NCI-H446 (cell line): ENCODE data around the gene REEP5.

Experiments used
- DNase-seq, 2 experiments: peaks; one replicate each; lab custom pipeline; 2025; lab: John Stamatoyannopoulos, UW

The REEP5 gene

GRCh38 chr5:112833971-112834370 is 88.1 kb downstream of the REEP5 start:
- no peak for DNase-seq

GRCh38 chr5:112830378-112830777 is 91.6 kb downstream of the REEP5 start:
- DNase-seq: no peak
